ENCODE measurements around the gene DUSP9.

DUSP9 gene

DNA sequence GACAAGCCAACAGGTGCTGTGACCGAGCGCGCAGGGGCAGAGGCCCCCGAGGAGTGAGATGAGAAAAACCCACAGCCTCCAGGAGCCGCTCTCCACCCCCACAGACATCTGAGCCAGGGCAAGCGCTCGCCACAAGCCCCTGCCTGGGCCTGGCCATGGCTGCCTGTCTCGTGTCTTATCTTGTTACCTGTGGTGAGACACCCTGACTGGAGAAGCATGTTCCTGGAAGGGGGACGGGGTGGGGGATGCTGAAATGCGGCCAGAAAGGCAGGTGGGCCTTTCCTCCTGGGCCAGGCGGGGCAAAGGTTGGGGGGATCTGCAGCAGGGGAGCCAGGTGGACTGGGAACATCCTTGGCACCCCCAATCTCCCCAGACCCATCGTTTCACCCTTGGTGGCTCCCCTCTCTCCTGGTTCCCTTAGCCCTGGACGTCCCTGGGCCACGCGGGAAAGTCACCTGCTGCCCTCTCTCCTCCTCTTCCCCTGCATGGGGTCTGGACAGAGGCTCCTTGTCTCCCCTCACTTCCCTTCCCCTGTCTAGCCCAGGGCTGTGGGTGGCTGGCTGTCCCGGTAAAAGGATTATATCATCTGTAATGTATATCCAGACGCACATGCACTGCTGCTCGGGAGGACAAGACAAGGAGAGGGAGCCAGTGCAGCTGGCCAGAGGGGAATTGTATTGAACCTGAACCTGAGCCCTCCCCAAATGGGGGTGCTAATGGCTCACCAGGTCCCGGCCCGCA, 8.4 kb upstream of the DUSP9 start:
- TF ChIP-seq, protein P1, sequence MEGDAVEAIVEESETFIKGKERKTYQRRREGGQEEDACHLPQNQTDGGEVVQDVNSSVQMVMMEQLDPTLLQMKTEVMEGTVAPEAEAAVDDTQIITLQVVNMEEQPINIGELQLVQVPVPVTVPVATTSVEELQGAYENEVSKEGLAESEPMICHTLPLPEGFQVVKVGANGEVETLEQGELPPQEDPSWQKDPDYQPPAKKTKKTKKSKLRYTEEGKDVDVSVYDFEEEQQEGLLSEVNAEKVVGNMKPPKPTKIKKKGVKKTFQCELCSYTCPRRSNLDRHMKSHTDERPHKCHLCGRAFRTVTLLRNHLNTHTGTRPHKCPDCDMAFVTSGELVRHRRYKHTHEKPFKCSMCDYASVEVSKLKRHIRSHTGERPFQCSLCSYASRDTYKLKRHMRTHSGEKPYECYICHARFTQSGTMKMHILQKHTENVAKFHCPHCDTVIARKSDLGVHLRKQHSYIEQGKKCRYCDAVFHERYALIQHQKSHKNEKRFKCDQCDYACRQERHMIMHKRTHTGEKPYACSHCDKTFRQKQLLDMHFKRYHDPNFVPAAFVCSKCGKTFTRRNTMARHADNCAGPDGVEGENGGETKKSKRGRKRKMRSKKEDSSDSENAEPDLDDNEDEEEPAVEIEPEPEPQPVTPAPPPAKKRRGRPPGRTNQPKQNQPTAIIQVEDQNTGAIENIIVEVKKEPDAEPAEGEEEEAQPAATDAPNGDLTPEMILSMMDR (IDR thresholded peaks at IDR 0.05; ENCODE audit: extremely low read depth, missing control alignments) = no peak
- DNase-seq (ENCODE audit: low spot score) = no peak

DNA sequence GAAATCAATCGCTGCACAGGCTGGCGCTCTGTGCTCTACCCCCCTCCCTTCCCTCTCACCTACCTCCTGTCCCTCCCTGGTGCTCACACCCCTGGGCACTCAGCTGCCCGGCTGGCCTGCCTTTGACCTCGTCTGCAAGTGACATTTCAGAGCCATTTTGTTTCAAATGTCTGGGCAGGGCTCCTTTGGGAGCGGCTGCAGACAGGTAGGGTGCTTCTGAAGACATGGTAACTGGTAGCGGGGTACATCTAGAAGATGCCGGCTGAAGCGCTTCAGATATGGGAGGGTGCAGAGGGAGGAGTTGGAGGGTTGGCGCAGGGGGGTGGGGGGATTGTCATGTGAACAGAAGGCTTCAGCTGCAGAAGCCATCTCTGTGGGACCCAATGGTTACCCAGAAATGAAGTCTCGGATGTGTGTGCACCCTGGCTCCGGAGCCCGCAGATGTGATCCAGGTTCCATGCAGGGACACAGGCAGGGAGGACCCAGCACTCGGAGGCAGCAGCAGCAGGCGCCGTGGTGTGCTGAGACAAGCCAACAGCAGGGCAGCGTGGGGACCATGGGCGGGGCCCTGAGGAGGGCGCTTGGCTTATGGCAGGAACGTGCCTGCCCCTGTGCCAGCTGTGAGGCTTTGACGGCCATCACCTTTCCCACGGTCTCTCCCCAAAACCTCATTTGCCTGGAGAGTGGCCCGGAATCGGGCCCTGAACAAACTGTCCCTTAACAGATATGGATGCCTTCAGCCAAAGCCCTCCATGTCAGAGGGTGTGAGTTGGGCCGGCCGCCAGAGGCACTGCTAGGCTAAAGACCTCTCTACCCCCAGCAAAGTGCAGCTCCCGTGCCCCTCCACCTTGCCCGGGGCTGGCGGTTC, 7.6 kb upstream of the DUSP9 start:
- TF ChIP-seq, protein P1 (IDR thresholded peaks at IDR 0.05; ENCODE audit: extremely low read depth, missing control alignments) = no peak

DNA sequence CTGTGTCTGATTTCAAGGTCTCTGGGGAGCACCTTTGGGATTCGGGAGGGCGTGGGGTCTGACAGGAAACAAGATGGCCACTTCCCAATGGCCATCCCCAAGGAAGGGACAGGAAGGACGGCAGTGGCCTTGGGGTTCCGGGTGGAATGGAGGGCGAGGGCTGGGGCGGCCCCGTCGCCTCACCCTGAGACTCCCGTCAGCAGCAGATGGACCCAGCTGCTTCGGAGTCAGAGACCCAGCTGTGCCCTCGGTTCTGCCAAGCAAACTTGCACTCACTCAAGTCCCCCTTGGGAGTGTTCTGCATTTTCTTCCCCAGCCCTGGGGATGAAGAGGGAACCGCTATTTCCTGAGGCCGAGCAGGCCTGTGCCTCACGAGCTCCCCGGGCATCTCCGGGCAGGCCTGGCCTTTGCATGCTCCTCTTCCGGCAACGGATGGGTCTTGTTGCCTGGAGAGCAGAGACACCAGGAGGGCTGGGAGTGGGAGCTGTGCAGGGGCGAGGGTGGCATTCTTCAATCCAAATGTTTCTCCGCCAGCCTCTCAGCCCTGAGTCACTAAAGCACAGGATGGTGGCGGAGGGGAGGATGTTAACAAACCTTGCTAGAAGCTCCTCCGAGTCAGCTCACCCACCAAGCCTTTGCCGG, 6.8 kb upstream of the DUSP9 start:
- TF ChIP-seq, protein P1 (IDR thresholded peaks at IDR 0.05; ENCODE audit: extremely low read depth, missing control alignments) = no peak
- DNase-seq (ENCODE audit: low spot score) = no peak

More for the DNA sequence above, 7.6 kb upstream of the DUSP9 start:
- DNase-seq (ENCODE audit: low spot score) = no peak

DNA sequence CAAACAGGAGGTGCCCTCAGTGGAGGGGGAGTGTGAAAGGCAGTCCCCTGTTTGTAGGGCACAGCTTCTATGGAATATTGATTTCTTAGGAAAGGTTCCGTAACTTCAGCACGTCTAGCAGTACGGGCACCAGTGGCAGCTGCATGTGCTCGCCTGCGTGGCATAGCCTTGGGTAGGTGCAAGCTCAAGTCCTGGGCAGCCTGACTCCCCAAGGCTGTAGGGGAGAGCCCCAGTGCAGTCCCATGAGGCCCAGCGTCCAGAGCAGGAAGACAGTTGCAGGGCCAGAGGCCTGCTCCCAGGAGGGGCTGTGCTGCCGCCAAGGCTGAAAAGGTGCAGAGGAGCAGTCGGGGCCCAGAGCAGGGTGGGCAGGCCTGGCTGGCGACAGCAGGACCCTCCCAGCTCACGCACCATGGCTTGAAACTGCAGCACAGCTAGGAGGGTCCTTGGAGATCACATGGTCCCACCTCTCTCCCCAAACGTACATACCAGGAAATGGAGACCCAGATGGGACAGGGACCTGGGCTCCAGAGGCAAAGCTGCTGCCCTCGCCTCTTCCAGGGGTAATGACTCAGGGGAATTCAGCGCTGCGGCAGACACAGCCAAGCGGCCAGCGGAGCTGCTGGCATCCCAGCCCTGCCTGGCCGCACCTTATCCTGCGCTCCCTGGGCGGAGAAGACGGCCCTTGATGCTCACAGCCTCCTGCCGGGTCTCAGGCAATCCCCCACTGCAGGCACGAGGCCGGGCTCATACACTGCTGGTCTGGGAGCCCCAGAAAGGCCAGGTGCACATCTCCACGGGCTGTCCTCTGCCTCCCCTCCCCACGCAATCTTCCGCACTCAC, 6.0 kb upstream of the DUSP9 start:
- DNase-seq (ENCODE audit: low spot score) = no peak
- TF ChIP-seq, protein P1 (IDR thresholded peaks at IDR 0.05; ENCODE audit: extremely low read depth, missing control alignments) = no peak

DNA sequence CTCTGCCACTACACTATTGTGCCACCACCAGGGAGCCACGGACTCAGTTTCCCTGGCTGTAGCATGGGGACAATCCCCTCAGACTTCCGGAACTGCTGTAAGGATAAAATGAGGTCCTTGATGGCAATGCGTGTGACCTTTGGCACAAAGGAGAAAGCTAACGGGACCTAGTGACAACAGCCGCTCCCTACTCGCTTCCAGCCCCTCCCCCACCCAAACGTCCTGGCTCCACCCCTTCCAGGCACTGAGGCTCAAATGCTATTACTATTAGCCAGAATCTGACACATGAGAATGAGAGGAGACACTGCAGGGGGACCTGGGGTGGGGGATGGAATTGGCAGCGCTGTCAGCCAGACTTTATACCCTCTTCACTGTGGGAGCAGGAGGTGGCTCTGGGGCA, 5.4 kb upstream of the DUSP9 start:
- no peak for DNase-seq (ENCODE audit: low spot score)
- TF ChIP-seq, protein P1 (IDR thresholded peaks at IDR 0.05; ENCODE audit: extremely low read depth, missing control alignments) = no peak

DNA sequence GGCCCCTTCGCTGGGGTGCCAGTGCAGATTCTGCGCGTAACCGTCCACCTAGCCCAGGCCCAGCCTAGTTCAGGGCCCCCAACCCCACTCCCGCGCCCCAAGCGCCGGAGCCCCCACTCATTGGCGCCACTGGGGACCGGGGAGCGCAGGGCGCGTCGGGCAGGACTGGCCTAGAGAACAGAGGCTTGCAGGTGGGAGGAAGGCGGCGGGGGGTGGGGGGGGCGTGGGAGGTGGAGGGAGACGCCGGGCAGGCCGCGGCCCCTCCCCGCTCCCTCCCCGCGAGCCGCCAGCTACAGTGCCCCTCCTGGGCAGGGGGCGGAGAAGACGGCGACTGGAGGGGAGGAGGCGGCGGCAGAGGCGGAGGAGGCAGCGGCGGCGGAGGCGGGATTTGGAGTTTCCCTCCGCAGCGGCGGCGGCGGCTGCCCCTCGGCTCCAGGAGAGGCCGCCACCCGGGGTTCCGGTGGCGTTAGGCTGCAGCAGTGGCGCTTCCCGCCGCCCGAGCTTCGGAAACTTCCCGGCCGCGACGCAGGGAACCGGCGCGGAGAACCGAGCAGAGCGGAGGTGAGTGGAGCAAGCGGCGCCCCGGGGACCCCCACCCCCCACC, 4.8 kb upstream of the DUSP9 start:
- TF ChIP-seq, protein P1 (IDR thresholded peaks at IDR 0.05; ENCODE audit: extremely low read depth, missing control alignments) = no peak
- DNase-seq (ENCODE audit: low spot score) = peak; percentile 51
